Stimulated activated naive CD8-positive, alpha-beta T cell treated with anti-CD3 and anti-CD28 coated beads, Interleukin-15, Interleukin-2, amounts not matched to agents 100 ng/mL and 50 ng/mL, for 24 hours (primary cell): ENCODE data around the gene FBXL16.
"Not testable (repeated sequence)": the region's sequence is repeated elsewhere in the genome, so short reads cannot be mapped to it uniquely, and the experiment has no call there.

ENCODE experiments used
- H3K27ac Mint-ChIP-seq: one replicate; pipeline ENCODE4 v1.8.0; 2021; ENCODE audit warnings: mild to moderate bottlenecking, mixed read lengths
- H3K27me3 Mint-ChIP-seq: one replicate; pipeline ENCODE4 v1.8.0; 2021; ENCODE audit warnings: mixed read lengths
- H3K36me3 Mint-ChIP-seq: one replicate; pipeline ENCODE4 v1.8.0; 2021; ENCODE audit warnings: low read depth, mixed read lengths
- H3K4me1 Mint-ChIP-seq: one replicate; pipeline ENCODE4 v1.8.0; 2021; ENCODE audit warnings: low read depth, mixed read lengths
- H3K4me3 Mint-ChIP-seq: one replicate; pipeline ENCODE4 v1.8.0; 2021; ENCODE audit warnings: mild to moderate bottlenecking, mixed read lengths
- H3K9me3 Mint-ChIP-seq: one replicate; pipeline ENCODE4 v1.8.0; 2021; ENCODE audit warnings: mixed read lengths

The FBXL16 gene

GRCh38 chr16:720990-721764 is 15.6 kb upstream of the FBXL16 start, which contains the start of gene ANTKMT:
Gene ANTKMT, plus strand, starts transcription at chr16:721146. Its CDS starts 129 bp downstream, at chr16:721275.
- Mint-ChIP-seq H3K27me3 (no peaks in the 10 kb centered on the region), H3K4me3 (peak within 1 kb of the TSS; percentile 83), H3K9me3 (no peaks in the 10 kb centered on the region), H3K36me3 (no peaks in the 10 kb centered on the region), H3K27ac (peak within 1 kb of the TSS; percentile 85), H3K4me1 (peaks cover 34% of the 10 kb centered on the region)

GRCh38 chr16:720447-720989 is 14.9 kb upstream of the FBXL16 start:
- Mint-ChIP-seq H3K36me3 (no peaks in the 10 kb centered on the region), H3K27ac (peak overlapping the region; percentile 85), H3K27me3 (no peaks in the 10 kb centered on the region), H3K4me3 (peak overlapping the region; percentile 83), H3K4me1 (peaks cover 38% of the 10 kb centered on the region), H3K9me3 (no peaks in the 10 kb centered on the region)

- Mint-ChIP-seq H3K36me3 (no peaks in the 10 kb centered on the region), H3K4me1 (peaks cover 38% of the 10 kb centered on the region), H3K9me3 (no peaks in the 10 kb centered on the region), H3K4me3 (peak overlapping the region; percentile 83), H3K27ac (peak overlapping the region; percentile 85), H3K27me3 (no peaks in the 10 kb centered on the region)
Observed at GRCh38 chr16:719815-720446, 14.3 kb upstream of the FBXL16 start.

GRCh38 chr16:718922-719321 is 13.3 kb upstream of the FBXL16 start:
- Mint-ChIP-seq H3K36me3 (no peaks in the 10 kb centered on the region), H3K9me3 (no peaks in the 10 kb centered on the region), H3K27ac (no peak overlapping the region), H3K4me3 (peak overlapping the region; percentile 83), H3K4me1 (peaks cover 38% of the 10 kb centered on the region), H3K27me3 (peaks cover 3% of the 10 kb centered on the region)

- Mint-ChIP-seq H3K27ac (no peak overlapping the region), H3K9me3 (no peaks in the 10 kb centered on the region), H3K36me3 (no peaks in the 10 kb centered on the region), H3K4me3 (no peak overlapping the region), H3K4me1 (peaks cover 38% of the 10 kb centered on the region), H3K27me3 (peaks cover 7% of the 10 kb centered on the region)
Observed at GRCh38 chr16:718389-718788, 12.8 kb upstream of the FBXL16 start.

GRCh38 chr16:717450-718245 is 12.0 kb upstream of the FBXL16 start:
- H3K4me3 Mint-ChIP-seq = no peak overlapping the region
- peaks cover 34% of the 10 kb centered on the region for H3K4me1 Mint-ChIP-seq
- no peaks in the 10 kb centered on the region for H3K36me3 Mint-ChIP-seq
- H3K27me3 Mint-ChIP-seq = peaks cover 10% of the 10 kb centered on the region
- H3K27ac Mint-ChIP-seq = no peak overlapping the region
- no peaks in the 10 kb centered on the region for H3K9me3 Mint-ChIP-seq

GRCh38 chr16:716768-717325 is 11.2 kb upstream of the FBXL16 start:
- Mint-ChIP-seq H3K27me3 (peaks cover 12% of the 10 kb centered on the region), H3K4me3 (peak overlapping the region; percentile 67)

GRCh38 chr16:716200-716568 is 10.6 kb upstream of the FBXL16 start:
- H3K36me3 Mint-ChIP-seq = no peaks in the 10 kb centered on the region
- H3K27ac Mint-ChIP-seq = no peak overlapping the region
- peaks cover 27% of the 10 kb centered on the region for H3K4me1 Mint-ChIP-seq
- H3K27me3 Mint-ChIP-seq = peaks cover 12% of the 10 kb centered on the region
- H3K9me3 Mint-ChIP-seq = no peaks in the 10 kb centered on the region
- peak overlapping the region; percentile 67 for H3K4me3 Mint-ChIP-seq

More at GRCh38 chr16:716768-717325, 11.2 kb upstream of the FBXL16 start:
- Mint-ChIP-seq H3K9me3 (no peaks in the 10 kb centered on the region), H3K36me3 (no peaks in the 10 kb centered on the region), H3K4me1 (peaks cover 27% of the 10 kb centered on the region), H3K27ac (no peak overlapping the region)

- H3K4me3 Mint-ChIP-seq = peak overlapping the region; percentile 67
- H3K9me3 Mint-ChIP-seq = no peaks in the 10 kb centered on the region
- H3K27ac Mint-ChIP-seq = no peak overlapping the region
- peaks cover 27% of the 10 kb centered on the region for H3K4me1 Mint-ChIP-seq
- no peaks in the 10 kb centered on the region for H3K36me3 Mint-ChIP-seq
- peaks cover 12% of the 10 kb centered on the region for H3K27me3 Mint-ChIP-seq
Observed at GRCh38 chr16:715477-716199, 10.0 kb upstream of the FBXL16 start.

GRCh38 chr16:714558-715476 is 9.2 kb upstream of the FBXL16 start, which contains the start of gene METRN:
Gene METRN, plus strand, starts transcription at chr16:715118. Its CDS starts 172 bp downstream, at chr16:715290.
- Mint-ChIP-seq H3K27ac (no peak within 1 kb of the TSS), H3K27me3 (peaks cover 18% of the 10 kb centered on the region), H3K9me3 (no peaks in the 10 kb centered on the region), H3K4me3 (peak within 1 kb of the TSS; percentile 67), H3K4me1 (peaks cover 20% of the 10 kb centered on the region), H3K36me3 (no peaks in the 10 kb centered on the region)

- H3K9me3 Mint-ChIP-seq = no peaks in the 10 kb centered on the region
- peaks cover 12% of the 10 kb centered on the region for H3K4me1 Mint-ChIP-seq
- H3K27ac Mint-ChIP-seq = no peak overlapping the region
- no peaks in the 10 kb centered on the region for H3K36me3 Mint-ChIP-seq
- H3K4me3 Mint-ChIP-seq = no peak overlapping the region
- H3K27me3 Mint-ChIP-seq = peaks cover 24% of the 10 kb centered on the region
Observed at GRCh38 chr16:714079-714478, 8.5 kb upstream of the FBXL16 start.

- not testable (repeated sequence) for H3K4me1 Mint-ChIP-seq, H3K4me3 Mint-ChIP-seq, H3K27ac Mint-ChIP-seq, H3K36me3 Mint-ChIP-seq, H3K9me3 Mint-ChIP-seq
- H3K27me3 Mint-ChIP-seq = peaks cover 32% of the 10 kb centered on the region
Observed at GRCh38 chr16:712740-713250, 7.2 kb upstream of the FBXL16 start.
